GM04503 (cell line): ENCODE measurements around the gene PLEKHA6.
"Not testable (repeated sequence)": the region's sequence is repeated elsewhere in the genome, so short reads cannot be mapped to it uniquely, and the experiment has no call there.

ENCODE experiments used
- DNase-seq: peaks from one replicate; pipeline ENCODE4 v3.0.0-alpha.2; 2012; ENCODE audit warnings: low read depth

Gene PLEKHA6

DNA sequence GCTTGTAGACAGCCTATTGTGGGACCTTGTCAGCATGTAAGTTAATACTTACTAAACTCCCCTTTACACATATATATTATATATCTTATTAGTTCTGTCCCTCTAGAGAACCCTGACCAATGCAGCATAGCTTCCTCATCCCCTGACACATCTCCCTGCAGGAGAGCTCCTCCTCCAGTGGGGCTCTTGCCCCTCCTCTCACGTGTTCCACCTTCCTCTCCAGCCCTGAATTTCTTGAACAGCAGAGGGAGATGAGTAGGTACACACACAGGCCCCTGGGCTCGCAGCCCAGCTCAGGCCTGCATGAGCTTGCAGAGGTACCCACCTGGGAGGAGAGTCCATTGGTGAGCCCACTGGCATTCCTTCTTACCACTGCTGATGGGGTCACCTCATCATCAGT, 118.7 kb downstream of the PLEKHA6 start:
- DNase-seq = no peak

DNA sequence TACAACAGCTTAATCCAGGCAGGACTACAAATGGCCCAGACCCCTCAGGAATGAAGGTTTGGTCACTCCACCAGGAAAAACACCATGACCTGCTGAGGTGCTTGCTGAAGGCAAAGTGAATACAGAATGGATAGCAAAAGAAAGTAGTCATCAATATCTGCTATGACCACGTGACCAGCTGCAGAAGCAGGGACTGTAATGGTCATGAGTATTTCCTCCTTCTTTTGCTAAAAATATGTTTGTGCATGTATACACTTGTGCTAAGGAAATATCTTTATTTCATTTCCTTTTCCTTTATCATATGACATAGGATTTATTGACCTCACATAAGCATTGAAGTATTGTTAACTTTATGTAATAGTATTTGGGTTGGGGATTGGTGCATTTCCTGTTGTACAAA, 119.5 kb downstream of the PLEKHA6 start:
- no peak for DNase-seq

DNA sequence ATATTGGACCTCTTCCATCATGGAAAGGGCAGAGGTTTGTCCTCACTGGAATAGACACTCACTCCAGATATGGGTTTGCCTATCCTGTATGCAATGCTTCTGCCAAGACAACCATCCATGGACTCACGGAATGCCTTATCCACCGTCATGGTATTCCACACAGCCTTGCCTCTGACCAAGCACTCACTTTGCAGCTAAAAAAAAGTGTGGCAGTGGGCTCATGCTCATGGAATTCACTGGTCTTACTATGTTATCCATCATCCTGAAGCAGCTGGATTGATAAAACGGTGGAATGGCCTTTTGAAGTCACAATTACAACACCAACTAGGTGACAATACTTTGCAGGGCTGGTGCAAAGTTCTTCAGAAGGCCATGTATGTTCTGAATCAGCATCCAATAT, 120.3 kb downstream of the PLEKHA6 start:
- DNase-seq = not testable (repeated sequence)

DNA sequence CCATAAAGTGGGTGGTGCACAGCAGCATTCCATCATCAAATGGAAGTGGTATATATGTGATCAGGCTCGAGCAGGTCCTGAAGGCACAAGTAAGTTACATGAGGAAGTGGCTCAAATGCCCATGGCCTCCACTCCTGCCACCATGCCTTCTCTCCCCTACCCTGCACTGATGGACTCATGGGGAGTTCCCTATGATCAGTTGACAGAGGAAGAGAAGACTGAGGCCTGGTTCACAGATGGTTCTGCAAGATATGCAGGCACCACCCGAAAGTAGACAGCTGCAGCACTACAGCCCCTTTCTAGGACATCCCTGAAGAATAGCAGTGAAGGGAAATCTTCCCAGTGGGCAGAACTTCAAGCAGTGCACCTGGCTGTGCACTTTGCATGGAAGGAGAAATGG, 121.2 kb downstream of the PLEKHA6 start:
- not testable (repeated sequence) for DNase-seq

DNA sequence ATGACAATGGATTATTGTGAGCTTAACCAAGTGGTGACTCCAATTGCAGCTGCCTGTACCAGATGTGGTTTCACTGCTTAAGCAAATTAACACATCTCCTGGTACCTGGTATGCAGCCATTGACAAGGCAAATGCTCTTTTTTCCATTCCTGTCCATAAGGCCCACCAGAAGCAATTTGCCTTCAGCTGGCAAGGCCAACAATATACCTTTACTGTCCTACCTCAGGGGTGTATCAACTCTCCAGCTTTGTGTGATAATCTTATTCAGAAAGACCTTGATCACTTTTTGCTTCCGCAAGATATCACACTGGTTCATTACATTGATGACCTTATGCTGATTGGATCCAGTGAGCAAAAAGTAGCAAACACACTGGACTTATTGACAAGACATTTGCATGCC, 122.2 kb downstream of the PLEKHA6 start:
- DNase-seq = not testable (repeated sequence)

DNA sequence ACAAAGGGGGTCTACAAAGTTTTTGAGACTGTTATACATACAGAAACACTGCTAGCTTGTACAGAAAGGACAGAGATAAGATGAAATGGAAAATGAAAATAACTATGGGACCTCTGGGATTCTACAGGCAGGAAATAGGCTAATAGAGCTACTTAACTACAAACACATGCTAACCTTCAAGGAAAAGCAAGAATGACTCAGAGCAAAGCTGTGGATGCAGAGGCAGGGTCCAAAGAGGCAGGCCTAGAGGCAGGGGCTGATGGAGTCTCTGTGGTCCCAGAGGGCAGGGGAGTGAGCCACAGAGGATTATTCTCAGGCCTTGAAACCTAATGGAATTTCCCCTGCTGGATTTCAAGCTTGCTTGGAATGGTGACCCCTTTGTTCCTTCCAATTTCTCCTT, 127.2 kb downstream of the PLEKHA6 start:
- DNase-seq = no peak

DNA sequence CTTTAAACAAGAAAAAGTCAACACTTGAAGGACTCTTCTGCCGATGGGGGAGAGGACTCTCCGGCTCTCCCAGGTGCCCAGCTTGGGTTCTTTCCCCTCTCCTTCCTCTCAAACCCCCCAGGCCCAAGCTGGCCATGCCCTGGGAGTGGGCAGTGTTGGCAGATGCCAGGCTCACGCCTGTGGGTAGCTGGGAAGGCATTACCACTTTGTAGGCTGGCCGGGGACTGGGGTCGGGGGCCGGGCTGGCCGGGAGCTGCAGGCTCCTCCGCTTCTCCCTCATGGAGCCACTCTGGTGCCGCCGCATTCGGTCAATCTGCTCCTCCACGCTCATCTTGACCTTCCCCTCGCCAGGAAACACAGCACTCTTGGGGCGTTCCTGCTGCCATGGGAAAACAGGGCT, 129.5 kb downstream of the PLEKHA6 start:
- no peak for DNase-seq

DNA sequence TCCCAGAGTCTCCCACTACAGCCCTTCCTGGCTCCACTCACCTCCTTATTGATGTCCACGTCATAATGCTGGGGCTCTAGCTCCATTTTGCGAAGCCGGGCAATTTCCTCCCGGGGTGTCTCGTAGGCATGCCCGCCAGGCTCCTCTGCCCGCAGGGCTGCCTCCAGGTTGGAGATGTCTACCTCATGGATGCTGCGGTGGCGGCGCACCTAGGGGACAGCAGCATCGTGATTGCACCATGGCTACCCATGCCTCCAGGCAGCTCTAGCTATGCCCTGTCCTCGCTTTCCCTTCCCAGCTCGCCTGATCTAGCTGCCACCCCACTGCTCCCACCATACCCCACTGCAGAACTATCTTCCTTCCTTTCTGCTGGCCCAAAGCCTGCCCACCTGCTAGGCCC, 130.8 kb downstream of the PLEKHA6 start:
- no peak for DNase-seq

DNA sequence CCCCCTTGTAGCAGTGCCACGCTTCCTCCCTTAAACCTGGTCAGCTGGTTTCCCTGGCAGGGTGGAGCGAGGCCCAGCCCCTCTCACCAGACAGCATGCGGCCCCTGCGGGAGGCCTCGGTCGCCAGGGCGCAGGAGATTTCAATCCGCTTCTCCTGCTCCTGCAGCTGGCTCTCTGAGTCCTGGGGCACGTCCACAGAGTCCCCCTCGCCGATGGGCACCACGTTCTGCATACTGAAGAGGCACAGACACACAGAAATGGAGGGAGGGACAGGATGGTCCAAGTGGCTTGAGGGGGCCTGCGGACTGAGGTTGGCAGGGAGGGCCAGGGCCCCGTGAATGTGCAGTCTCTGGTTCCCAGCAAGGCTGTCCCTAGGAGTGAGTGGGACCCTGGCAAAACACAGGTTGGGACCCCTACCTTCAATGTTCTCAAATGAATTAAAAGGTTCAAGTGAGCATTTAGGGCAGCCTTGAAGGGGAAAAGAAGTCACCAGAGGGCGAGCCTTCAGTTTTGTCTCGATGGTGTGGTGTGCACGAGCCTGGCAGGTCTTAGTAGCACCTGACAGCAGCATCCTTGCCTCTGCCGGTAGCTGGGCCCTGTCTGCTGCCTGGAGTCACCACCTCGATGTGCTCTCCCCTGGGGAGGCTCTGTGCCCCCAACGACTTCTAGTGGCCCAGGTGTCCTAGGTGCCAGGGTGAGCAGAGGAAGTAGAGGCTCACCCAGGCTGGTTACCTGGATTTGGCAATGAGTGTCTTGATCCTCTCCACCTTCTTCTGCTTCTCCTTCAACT, 131.5 kb downstream of the PLEKHA6 start:
- DNase-seq = no peak

DNA sequence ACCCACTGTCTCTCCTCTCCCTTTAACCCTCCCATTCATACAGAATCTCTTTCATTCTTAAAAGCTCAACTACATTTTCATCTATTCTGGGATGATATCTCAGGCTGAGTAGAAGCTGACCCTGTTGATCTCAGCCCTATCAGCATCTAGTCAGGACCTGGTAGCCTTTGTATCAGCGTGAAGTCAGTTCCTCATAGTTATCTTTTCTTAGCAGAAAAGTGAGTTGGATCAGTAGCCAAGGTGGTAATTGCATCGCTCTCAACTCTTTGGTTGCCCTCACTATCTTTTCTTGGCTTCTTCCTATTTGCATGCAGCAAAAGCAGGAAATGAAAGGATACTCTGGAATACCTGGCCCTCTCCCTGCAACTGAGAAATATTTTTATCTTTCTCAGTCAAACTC, 132.4 kb downstream of the PLEKHA6 start:
- no peak for DNase-seq

DNA sequence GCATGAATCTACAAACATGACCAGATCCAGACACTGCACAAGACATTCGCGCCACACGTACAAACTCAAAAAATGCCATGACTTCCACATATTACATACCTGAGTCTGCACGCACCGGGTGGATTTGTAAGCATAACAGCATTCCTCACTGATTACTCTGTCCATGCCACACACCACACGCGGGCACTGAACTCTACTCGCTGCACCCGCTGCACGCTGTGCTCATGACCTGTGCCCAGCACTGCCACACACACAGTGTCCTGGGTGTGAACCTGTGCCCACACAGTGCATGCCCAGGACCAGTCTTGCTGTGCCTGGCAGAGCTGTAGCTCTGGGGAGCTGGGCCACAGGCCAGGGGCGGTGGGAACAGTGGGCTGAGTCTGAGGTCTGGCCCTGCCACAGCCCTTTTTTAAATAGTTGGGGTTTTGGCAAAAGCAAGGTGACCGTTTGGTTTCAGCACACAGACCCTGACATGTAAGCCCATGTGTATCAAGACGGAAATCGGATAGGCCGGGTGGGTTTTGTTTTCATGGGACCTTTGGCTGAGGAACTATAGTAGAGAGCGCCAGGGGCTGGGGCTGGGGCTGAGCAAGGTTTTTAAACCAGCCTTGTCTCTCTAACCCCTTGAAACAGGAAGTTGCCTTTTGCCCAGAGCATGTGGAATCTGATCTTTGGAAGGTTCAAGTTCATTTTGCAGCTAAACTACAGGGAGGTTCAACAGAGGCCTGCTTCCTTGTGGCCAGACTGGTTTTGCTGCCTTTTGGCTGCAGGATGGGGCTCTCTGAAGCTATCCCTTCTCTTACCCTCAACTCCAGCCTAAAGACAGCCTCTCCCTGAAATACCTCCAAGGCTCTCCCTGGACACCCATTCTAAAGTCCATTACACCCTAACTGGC, 133.6 kb downstream of the PLEKHA6 start:
- no peak for DNase-seq

DNA sequence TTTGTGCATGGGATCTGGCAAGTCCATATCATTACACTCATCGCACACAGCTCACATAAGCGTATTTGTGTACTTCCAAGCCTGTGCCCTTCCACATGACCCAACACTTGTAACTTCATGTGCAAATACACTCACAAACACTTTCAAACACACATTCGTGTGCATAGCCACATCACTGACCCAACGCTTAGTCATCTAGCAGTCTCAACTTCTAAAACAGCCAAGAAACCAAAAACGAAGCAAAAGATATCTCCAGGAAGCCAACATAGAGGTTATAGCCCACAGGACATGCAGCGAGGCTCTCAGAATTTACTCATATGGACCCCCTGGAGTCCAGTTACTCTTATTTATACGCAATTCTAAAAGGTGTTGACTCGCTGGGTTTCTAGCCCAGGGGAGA, 135.1 kb downstream of the PLEKHA6 start:
- DNase-seq = no peak

DNA sequence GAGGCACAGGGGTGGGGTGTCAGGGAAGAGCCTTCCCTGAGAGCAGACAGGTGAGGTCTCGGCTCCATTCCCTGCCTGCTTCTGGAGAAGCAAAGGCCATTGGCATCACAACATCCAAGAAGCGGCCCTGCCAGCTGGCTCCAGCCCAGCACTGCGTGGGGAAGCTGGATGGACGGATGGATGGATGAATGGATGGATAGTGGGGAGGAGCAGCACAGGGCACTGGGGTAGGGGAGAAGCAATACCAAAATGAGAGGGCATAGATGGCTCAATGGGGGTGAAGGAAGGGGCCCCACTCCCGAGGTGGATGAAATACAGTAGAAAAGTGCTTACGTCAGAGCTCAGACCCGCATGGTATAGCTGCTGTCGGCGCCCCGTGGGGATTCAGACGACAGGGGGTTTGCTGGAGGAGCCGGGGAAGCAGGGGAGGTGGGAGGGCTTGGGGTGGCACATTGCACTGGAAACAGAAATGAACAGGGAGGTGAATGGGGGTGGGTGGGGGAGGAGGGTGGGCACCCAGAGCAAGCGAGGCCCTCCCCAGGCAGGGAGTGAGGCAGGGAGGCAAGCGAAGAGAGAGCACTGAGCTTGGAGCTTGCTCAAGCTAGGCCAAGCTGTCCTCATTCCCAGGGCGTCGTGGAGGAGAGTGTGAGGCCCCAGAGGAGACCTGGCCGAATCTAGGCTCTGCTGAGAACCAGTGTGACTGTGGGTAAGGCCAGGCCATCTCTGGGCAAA, 136.4 kb downstream of the PLEKHA6 start:
- no peak for DNase-seq

DNA sequence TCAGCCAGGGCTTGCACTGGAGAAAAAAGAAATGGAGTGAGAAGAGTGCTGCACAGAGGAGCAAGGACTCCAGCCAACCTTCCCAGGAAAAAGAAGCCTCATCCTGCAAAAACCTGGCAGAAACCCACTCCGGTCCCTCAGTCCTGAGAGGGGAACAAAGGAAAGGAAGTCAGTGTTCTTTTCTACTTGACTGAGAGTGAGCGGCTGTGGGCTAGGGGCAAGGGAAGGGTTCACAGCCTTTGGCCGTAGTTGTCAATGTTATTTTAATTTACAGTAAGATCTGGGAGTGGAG, 137.0 kb downstream of the PLEKHA6 start:
- no peak for DNase-seq

DNA sequence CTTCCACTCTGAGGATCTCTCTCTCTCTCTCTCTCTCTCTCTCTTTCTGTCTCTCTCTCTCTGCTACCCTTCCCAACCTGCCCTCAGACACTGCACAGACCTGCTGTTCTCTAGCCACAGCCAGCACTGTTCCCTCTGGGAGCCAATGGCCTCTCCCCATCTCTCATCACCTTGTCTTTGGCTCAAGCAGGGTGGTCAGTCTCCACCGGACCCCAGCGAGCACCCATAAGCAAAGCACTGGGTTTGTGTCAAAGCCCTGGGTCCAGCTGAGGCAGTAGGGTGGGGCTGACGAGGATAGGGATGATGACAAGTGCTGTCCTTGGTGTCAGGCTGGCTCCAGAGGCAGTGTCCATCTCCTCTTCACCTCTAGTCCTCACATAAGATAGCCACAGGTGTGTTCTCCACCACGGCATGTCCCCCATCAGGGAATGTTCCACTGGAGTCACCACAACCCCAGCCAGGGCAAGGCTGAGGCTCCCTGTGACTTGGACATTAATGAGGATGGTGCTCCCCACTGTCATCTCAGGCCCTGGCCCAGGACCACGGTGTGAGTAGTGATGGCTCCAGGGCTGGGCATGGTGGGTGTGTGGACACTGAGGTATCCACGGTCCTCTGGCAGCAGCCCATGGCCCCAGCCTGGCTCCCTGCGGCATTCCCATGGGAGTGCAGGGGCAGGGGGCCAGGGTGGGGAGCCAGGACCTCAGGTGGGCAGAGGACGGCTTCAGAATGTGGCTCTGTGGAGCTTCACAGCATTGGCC, 137.5 kb downstream of the PLEKHA6 start:
- no peak for DNase-seq

DNA sequence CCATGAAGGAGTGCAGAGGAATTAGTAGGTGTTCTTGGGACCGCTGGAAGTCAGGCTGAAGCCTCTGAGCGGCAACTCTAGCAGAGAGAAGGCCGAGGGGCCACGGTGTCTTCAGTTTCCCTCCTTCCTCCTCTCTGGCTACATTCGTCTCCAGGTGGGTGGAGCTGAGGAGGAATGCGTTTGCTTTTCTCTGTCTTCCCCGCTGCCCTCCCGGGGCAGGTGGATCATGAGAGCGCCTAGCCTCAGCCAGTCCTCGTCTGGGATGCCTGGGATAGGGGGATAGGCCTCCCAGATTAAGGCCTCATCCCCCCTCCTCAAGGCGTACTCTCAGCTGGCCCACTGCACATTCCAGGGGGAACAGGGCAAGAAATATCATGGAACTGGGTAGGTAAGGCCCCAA, 138.5 kb downstream of the PLEKHA6 start:
- DNase-seq = no peak

DNA sequence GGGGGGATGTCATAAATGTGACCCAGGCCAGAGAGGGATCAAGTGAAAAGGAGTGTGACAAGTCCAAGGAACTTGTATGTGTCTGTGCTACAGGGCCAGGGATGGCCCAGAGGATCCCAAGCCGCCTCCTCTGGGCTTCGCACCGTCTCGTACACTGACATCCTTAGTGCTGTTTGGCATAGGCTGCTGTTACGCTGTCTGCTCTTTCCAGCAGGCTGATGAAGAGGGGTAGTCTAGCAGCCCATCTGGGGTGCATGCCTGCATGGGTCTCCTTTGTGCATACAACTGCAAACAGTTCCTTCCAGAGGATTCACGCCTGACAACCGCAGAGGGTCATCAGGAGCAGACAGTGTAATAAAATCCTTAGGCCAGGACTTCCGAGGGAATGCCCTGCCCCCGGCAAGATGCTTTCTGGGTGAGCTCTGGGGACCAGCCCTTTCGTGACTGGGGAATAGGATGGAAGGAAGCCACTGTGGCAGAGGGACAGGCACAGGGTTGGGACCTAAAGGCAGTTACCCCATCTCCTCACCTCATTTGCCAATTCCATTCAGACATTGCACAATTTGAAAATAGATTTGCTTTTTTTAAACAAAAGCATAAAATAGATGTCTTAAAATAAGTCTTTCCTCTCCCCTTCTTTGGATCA, 139.6 kb downstream of the PLEKHA6 start:
- DNase-seq = peak; percentile 25

DNA sequence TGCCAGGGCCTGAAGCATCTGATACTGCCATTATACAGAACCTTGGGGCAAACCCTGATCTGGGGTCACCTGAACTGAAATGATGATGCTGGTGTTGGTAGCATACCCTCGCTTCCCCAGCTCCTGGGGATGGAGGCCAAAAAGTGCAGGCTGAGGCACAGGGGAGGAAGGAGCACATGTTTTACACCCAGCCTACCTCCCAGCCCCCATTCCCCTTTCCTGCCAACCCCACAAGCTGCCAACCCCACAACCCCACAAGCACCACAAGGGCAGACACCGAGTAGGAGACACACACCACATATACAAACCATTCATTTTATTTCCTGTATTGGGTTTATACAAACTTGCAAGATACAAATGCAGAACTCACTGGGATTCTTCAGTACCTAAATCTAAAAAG, 141.2 kb downstream of the PLEKHA6 start:
- no peak for DNase-seq

DNA sequence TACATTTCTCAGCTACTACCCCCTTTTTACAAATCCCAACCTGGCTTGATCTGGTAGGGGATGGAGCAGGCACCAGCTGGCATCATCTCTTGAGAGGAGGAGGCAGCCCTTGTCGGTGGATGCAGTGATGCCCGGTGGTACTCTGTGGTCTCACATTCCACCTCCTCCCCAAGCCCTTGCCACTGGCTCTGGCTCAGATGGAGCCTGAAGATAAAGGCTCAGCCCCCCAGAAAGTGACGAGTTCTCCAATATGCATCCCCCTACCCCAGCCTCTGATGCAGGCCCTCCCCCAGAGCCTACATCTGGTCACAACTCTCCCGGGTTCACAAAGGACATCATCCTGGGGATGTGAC, 142.1 kb downstream of the PLEKHA6 start:
- no peak for DNase-seq

DNA sequence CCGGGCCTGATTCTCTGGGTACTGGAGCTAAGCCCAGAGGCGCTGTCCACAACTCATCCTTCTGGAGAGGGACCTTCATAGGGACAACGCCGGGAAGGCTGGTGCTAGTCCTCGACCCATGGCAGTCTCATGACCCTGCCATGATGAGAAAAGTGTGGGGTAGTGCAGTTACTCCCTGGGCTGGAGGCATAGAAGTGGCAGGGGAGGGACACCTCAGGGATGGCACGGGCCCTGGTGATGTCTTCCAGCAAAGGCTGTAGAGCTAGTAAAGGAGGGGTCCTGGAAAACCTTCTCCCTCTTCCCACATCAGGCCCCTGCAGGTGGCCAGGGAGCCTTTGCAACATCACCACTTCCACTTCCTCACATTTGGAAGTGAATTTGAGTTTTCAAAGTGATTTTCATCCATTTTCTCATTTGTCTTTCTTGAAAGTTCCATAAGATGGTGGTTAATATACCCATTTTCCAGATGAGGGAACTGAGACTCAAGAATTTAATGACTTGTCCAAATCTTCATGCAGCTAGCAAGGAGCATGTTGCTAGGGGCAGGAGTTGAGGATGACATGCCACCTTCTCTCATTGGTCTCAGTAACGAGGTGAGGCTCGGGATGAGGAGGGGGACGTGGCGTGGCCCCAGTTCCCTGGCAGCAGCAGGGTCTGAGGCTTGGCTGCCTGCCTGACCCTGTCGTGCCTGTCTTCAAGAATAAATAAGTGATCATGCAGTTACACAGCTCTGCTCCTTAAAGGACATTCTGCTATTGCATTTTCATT, 142.7 kb downstream of the PLEKHA6 start:
- no peak for DNase-seq

DNA sequence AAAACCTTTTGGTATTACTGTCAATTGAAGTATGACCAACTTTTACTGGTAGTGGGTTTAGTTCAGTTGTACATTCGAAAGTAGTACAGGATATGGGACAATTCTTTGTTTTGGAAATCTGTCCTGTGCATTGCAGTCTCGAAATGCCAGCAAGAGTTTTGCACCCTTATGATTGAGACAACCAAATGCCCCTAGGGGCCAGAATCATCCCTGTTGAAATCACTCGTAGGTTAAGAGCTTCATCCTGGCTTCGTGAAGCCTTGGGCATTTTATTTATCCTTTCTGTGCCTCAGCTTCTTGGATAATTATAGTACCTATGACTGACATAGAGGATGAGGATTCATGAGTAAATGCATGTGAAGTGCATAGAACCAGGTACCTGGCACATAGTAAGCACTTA, 143.5 kb downstream of the PLEKHA6 start:
- DNase-seq = no peak
